Transverse colon (tissue), 4 donors: ENCODE results near the gene LEFTY1. TPM values are rescaled to one million over a fixed set of nuclear protein-coding genes. Genes with fewer than 3 reads are reported as not detected.

Experiments
- DNase-seq: peaks from one replicate; pipeline ENCODE4 v3.0.0-alpha.2; 2019
- H3K27ac ChIP-seq, 4 donors: fragments of 200-600 bp; sonication (generic); 2 replicates each; pipeline ENCODE4 v1.5.1; 2016 to 2018; ENCODE audit warnings: inconsistent platforms in 4 of 4
- H3K27me3 ChIP-seq: fragments of 200-600 bp; sonication (generic); 2 replicates; pipeline ENCODE4 v1.5.1; 2017; ENCODE audit warnings: inconsistent platforms
- H3K36me3 ChIP-seq, 4 donors: fragments of 200-600 bp; sonication (generic); 2 replicates each; pipeline ENCODE4 v1.5.1; 2017 to 2019; ENCODE audit warnings: inconsistent platforms in 4 of 4
- H3K4me1 ChIP-seq, 4 donors: fragments of 200-600 bp; sonication (generic); 2 replicates each; pipeline ENCODE4 v1.5.1; 2017 to 2020; ENCODE audit warnings: inconsistent platforms in 4 of 4
- H3K4me3 ChIP-seq, 4 donors: fragments of 200-600 bp; sonication (generic); 1 replicate in 1 of 4; 2 replicates in 3 of 4; pipeline versions ENCODE4 v1.5.1 to v1.6.1; 2017 to 2019; ENCODE audit warnings: inconsistent platforms in 4 of 4
- H3K9me3 ChIP-seq, 2 donors: fragments of 200-600 bp; sonication (generic); 2 replicates each; pipeline ENCODE4 v1.5.1; 2017 to 2019; ENCODE audit warnings: inconsistent platforms in 2 of 2
- CTCF ChIP-seq, 5 experiments: fragments of 200-600 bp in 3 of 5; fragments of 450-650 bp in 2 of 5; sonication (generic) in 3 of 5; IDR thresholded peaks; 1 replicate in 2 of 5; 2 replicates in 3 of 5; pipeline ENCODE4 v1.5.1; 2016 to 2017; ENCODE audit warnings: antibody characterized with exemption in 5 of 5, inconsistent platforms in 3 of 5, mild to moderate bottlenecking in 2 of 5, moderate library complexity in 1 of 5
- EP300 ChIP-seq: sonication (generic); formaldehyde crosslinking; IDR thresholded peaks from one replicate; pipeline ENCODE4 v1.6.1; 2017; ENCODE audit warnings: antibody characterized with exemption, low read depth
- POLR2A ChIP-seq: fragments of 450-650 bp; IDR thresholded peaks from one replicate; pipeline ENCODE4 v1.6.1; 2016; ENCODE audit warnings: antibody characterized with exemption, mild to moderate bottlenecking, moderate library complexity
- POLR2AphosphoS5 ChIP-seq, 3 donors: sonication (generic); formaldehyde crosslinking; IDR thresholded peaks; one replicate each; pipeline ENCODE4 v1.6.1; 2016; ENCODE audit warnings: antibody characterized with exemption in 3 of 3
- WGBS, 2 donors: methylation state at CpG; one replicate each; pipeline ENCODE4 v1.1.5; 2018; ENCODE audit warnings: low coverage in 1 of 2; 5-methylcytosine and 5-hydroxymethylcytosine counted together
- in situ Hi-C, 4 donors: fragments of 200-750 bp; cut with MboI; loops; one replicate each; pipeline versions ENCODE4 v1.15.0 to v1.15.1; 2017; ENCODE audit warnings: low sequenced_read_pairs in 3 of 4, low pct_ligation_motif_present in 1 of 4, low pct_unique_long_range_greater_than_20kb in 1 of 4
- intact Hi-C: fragments of 100-400 bp; cut with DNase I; formaldehyde crosslinking; loops from one replicate; pipeline ENCODE4 v1.15.1; 2023; ENCODE audit warnings: low total_unique reads
- total RNA-seq, 4 donors: library from RNA; depleted of rRNA; stranded (reverse); fragments of >200 nt; gene quantifications; one replicate each; pipeline ENCODE4 v1.1.0, GENCODE V29; 2016

Gene LEFTY1
- total RNA-seq, 4 donors from 2014 or later = 86.0 to 320 (median 214) TPM

GRCh38 chr1:225908013-225908640 is 19.2 kb upstream of the LEFTY1 start:
- intact Hi-C loops = no loop called here
- H3K27ac ChIP-seq = no peak overlapping the region

GRCh38 chr1:225907341-225907740 is 18.4 kb upstream of the LEFTY1 start:
- Histone ChIP-seq H3K9me3 (no peaks in the 10 kb centered on the region), H3K36me3 (no peaks in the 10 kb centered on the region), H3K27ac (no peak overlapping the region), H3K4me3 (no peak overlapping the region), H3K4me1 (peaks cover 0 to 18% (median 13%) of the 10 kb centered on the region in 4 donors), H3K27me3 (no peaks in the 10 kb centered on the region)
- TF ChIP-seq POLR2AphosphoS5 (IDR thresholded peaks at IDR 0.05) (no peak), EP300 (no peak), CTCF (IDR thresholded peaks at IDR 0.05) (no peak), POLR2A (no peak)
- 91% methylated on average over 7 of the region's 7 CpGs; no CpG with 5 or more reads in 1 of the 2 donors for WGBS, 2 donors
- in situ Hi-C loops = loop anchor here in 2 of 4 donors (25.0 kb wide), 2 partner anchors 120 to 420 kb away; partner anchors contain the start of gene SRP9 (in 1 of the 2)
- intact Hi-C loops = no loop called here
- no peak for DNase-seq

More at GRCh38 chr1:225908013-225908640, 19.2 kb upstream of the LEFTY1 start:
- no peaks in the 10 kb centered on the region for H3K9me3 ChIP-seq
- H3K4me3 ChIP-seq = no peak overlapping the region
- peaks cover 0 to 18% (median 13%) of the 10 kb centered on the region in 4 donors for H3K4me1 ChIP-seq
- H3K27me3 ChIP-seq = no peaks in the 10 kb centered on the region
- H3K36me3 ChIP-seq = no peaks in the 10 kb centered on the region
- WGBS, 2 donors = 85% methylated on average over 5 of the region's 5 CpGs; no CpG with 5 or more reads in 1 of the 2 donors
- in situ Hi-C loops = loop anchor here in 2 of 4 donors (25.0 kb wide), 2 partner anchors 121 to 421 kb away; partner anchors contain the start of gene SRP9 (in 1 of the 2)
- TF ChIP-seq CTCF (IDR thresholded peaks at IDR 0.05) (no peak), POLR2A (no peak), EP300 (no peak)
- no peak for DNase-seq

GRCh38 chr1:225906467-225906866 is 17.5 kb upstream of the LEFTY1 start:
- H3K9me3 ChIP-seq = no peaks in the 10 kb centered on the region
- no peak for DNase-seq
- H3K27ac ChIP-seq = no peak overlapping the region
- H3K36me3 ChIP-seq = no peaks in the 10 kb centered on the region
- no peak for TF ChIP-seq CTCF (IDR thresholded peaks at IDR 0.05)
- TF ChIP-seq EP300 = no peak
- TF ChIP-seq POLR2A = no peak
- no peak for TF ChIP-seq POLR2AphosphoS5 (IDR thresholded peaks at IDR 0.05)
- intact Hi-C loops = no loop called here
- H3K27me3 ChIP-seq = no peaks in the 10 kb centered on the region
- in situ Hi-C loops = loop anchor here in 2 of 4 donors (25.0 kb wide), 2 partner anchors 119 to 419 kb away; partner anchors contain the start of gene SRP9 (in 1 of the 2)
- H3K4me3 ChIP-seq = no peak overlapping the region
- 88 to 100% methylated on average over 1 to 6 of the region's 6 CpGs for WGBS, 2 donors
- peaks cover 0 to 17% (median 9%) of the 10 kb centered on the region in 4 donors for H3K4me1 ChIP-seq

GRCh38 chr1:225903623-225904022 is 14.7 kb upstream of the LEFTY1 start:
- H3K9me3 ChIP-seq = no peaks in the 10 kb centered on the region
- in situ Hi-C loops = loop anchor here in 2 of 4 donors (25.0 kb wide), 2 partner anchors 116 to 416 kb away; partner anchors contain the start of gene SRP9 (in 1 of the 2)
- no peak overlapping the region for H3K27ac ChIP-seq
- H3K4me1 ChIP-seq = no peaks in the 10 kb centered on the region
- no peaks in the 10 kb centered on the region for H3K27me3 ChIP-seq
- H3K36me3 ChIP-seq = no peaks in the 10 kb centered on the region
- DNase-seq = no peak
- H3K4me3 ChIP-seq = no peak overlapping the region
- no peak for TF ChIP-seq POLR2AphosphoS5 (IDR thresholded peaks at IDR 0.05)
- no peak for TF ChIP-seq EP300
- no peak for TF ChIP-seq POLR2A
- TF ChIP-seq CTCF (IDR thresholded peaks at IDR 0.05) = no peak
- WGBS, 2 donors = 93 to 96% methylated on average over 4 of the region's 4 CpGs
- intact Hi-C loops = no loop called here
